HG03108 (cell line): Measurements from ENCODE around the gene LPCAT1.
"Not testable (repeated sequence)": the region's sequence is repeated elsewhere in the genome, so short reads cannot be mapped to it uniquely, and the experiment has no call there.

Experiments used
- ATAC-seq: cut with Tn5 transposase; IDR thresholded peaks from one replicate; pipeline ENCODE4 v1.9.1; 2021; ENCODE audit warnings: moderate library complexity; ENCODE audit not compliant: unreplicated experiment

The LPCAT1 gene

DNA sequence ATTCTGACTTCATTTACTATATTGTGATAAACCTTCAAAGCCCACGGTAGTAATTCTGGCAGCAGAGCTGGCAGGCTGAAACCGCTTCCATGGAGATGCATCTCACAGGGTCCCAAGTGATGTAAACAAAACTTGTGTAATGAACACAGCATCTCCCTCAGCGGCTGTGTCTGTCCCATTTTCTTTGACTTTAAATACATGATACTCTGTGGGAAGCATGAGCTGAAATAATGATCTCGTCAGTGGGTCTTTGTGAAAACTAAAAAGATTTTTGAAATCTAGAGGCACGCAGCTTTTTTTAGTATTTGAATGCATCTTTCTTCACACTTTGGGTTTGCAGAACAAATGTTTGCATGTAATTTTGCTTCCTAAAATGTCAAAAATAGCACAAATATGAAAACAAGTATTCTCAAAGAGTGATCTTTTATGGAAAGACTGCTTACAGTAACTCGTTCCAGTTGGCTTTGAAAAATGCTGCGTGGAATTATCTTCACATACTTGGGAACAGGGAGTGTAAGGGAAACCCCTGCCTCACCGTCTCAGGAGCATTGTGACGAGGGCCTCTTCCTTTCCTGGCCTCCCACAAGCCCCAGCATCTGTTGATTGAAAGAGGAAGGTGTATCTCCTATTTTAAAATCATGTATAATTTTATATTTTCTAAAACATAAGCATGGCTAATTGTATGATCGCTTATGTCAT lies 18.1 kb upstream of the LPCAT1 start:
- no peak for ATAC-seq

DNA sequence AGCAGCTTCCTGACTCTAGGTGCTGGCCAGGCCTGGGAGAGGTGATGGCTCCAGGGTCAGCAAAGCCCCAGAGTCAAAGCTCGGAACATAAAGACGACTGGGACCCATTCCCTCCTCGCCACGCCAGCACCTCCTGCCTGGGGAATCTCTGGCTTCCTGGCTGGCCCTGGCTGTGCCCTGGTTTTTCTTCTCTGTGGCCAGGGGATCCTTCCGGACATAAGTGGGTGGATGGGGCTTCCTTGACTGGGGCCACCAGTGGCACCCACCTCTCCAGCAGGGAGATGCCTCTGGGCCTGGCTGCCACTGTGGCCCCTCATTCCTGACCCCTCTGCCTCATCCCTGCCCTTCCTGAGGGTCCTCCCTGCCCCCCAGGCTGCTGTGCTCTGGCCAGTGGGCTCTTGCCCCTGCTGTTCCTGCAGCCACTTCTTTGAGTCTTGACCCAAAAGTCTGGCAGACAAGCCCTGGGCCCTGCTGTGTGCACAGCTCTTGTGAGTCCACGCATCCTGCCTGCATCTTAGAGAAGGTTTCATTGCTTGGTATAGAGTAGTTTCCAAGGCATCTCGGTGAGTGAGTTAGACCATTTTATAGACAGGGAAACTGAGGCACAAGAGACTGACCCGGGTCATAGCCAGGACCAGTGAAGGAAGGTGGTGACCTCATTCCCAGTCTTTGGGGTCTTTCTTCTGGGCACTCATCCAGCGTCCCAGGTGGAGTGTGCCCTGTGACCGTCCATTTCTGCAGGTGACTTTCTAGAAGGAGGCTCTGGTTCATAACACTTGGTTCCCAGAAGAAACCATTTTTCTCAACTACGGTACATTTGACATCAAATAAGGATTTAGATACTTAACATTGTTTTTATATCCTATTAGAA lies 17.3 kb upstream of the LPCAT1 start:
- no peak for ATAC-seq

DNA sequence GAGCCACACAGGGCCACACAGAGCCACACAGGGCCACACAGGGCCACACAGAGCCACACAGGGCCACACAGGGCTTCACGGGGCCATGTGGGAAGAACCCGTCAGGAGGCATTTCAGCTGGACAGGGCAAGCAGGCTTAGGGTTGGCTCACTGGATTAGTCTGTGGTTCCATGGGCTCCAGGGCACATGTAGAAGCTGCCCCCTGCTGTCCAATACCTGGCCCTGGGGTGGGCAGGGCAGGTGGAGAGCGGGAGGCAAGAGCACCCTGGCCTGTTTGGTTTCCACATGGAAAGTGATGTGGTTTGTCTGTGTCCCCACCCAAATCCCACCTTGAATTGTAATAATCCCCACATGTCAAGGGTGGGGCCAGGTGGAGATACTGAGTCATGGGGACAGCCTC lies 16.4 kb upstream of the LPCAT1 start:
- ATAC-seq: no peak

DNA sequence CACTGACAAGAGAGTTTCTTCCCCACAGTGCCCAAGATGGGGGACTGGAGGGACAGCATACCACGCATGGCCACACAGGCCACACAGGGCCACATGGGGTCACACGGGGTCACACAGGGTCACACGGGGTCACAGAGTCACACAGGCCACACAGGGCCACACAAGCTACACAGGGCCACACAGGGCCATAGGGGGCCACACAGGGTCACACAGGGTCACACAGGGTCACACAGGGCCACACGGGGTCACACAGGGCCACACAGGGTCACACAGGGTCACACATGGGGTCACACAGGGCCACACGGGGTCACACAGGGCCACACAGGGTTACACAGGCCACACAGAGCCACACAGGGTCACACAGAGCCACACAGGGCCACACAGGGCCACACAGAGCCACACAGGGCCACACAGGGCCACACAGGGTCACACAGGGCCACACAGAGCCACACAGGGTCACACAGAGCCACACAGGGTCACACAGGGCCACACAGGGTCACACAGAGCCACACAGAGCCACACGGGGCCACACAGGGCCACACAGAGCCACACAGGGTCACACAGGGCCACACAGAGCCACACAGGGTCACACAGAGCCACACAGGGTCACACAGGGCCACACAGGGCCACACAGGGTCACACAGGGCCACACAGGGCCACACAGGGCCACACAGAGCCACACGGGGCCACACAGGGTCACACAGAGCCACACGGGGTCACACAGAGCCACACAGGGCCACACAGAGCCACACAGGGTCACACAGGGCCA lies 15.8 kb upstream of the LPCAT1 start:
- ATAC-seq: not testable (repeated sequence)

DNA sequence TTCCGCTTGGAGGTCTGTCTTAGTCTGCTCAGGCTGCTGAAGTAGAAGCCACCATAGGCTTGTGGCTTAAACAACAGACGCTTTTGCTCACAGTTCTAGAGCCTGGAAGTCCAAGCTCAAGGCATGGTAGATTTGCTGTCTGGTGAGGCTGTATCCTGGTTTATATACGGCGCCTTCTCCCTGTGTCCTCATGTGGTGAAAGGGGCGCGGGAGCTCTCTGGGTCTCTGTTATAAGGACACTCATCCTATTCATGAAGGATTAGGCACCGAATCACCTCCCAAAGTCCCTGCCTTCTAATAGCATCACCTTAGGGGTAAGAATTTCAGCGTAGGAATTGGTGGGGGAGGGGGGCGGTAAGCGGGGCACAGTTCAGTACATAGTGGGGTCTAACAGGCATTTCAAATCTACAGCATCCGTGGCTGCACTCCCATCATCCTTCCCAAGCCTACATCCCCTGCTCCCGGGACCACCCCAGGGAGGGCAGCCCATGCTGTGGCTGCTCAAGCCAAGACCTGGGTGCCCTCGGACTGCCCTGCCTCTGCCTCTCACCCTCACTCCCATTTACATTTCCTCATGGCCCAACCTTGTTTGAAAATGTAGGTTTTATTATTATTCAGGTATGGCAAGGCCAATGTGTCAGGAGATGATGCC lies 15.1 kb upstream of the LPCAT1 start:
- no peak for ATAC-seq

DNA sequence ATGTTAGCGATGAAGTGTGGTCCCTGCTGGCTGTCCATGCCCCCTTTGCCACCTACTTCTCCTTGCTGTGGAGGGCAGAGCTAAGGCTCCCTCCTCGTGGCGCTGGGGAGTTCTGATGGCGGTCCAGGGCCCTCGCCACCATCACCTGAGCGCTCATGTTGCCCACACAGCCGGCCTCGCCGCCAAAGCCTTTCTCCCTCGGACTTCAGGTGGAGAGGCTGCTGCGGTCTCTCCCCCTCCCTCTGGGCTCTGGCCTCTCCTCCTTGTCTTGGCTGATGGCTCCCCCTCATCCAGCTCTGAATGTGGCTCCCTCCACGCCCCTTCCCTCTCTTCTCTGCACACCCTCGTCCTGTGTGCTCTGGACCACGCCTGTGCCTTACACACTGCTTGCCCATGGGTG lies 14.5 kb upstream of the LPCAT1 start:
- ATAC-seq: no peak

DNA sequence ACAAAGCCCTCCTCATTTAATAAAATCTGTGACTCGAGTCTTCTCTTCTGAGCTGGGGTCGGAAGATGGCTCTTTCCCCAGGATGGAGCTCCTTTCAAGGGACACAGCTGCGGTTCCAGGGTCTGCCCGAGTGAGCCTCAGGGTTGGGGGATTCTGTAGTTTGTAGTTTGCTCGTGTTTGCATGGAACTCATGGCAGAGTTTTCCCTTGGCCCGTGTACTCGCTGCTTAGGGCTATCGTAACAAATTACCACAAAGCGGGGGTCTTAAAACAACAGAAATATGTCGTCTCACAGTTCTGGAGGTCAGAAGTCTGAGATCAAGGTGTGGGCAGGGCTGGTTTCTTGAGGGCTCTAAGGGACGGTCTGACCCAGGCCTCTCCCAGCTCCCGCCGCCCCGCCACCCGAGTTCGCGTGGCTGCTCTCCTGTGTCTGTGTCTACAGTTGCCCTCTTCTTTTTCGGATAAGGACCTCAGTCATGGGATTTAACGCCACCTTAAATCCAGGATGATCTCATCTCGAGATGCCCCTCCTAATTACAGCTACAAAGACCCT lies 13.9 kb upstream of the LPCAT1 start:
- ATAC-seq: no peak

DNA sequence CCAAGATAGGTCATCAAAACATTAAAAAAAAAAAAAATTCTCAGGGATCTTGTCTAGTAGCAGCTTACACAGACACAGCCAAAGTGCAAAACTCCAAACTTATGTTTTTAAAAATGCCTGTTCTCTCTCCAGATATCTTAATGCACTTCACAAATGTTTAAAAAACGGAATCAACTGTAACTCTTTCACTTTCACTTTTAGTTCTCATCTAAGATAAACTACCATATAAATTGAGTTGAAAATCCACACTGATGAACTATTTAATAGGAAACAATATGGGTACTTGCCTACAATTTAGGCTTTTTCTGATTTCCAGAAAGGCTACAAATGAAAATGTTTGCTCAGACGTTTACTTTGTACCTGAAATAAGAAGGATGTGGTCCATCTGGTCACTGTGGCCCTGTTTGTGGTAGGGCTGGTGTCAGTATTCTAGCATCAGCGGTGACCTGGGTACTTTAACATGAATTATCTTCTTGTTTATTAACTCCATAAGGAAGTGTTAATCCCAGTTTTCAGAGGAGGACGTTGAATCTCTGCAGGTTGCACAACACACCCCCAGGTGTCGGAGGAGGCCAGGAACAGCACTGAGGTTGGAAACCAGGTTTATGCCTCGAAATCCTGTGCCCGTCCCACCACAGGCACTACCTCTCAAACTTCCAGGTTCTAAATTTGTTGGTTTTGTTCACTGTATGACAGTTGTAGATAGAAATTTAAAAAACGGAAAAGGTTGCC lies 13.3 kb upstream of the LPCAT1 start:
- ATAC-seq: no peak

DNA sequence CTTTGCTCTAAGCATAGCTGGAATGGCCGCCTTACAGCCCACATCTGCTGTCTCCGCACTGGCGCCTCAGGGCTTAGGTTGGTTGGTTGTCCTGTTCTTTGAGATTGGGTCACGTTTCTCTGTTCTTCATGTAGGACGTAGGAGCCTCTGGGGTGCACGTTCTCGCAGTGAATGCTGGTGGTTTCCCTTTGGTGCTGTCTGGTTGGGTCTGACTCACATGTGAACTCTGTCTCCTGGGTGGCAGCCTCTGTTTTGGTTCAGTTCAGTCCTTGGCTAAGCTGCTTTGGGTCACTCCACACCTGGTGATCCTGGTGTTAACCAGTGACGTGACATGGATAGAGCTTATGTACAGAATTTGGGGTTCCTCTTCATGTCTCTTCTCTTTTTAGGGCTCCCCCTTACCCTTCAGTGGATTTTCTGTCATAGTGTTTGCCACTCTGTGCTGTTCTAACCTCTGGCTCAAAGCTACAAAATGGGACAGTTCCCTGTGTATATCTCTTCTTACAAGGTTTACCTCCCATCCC lies 12.6 kb upstream of the LPCAT1 start:
- peak; percentile 91 for ATAC-seq

DNA sequence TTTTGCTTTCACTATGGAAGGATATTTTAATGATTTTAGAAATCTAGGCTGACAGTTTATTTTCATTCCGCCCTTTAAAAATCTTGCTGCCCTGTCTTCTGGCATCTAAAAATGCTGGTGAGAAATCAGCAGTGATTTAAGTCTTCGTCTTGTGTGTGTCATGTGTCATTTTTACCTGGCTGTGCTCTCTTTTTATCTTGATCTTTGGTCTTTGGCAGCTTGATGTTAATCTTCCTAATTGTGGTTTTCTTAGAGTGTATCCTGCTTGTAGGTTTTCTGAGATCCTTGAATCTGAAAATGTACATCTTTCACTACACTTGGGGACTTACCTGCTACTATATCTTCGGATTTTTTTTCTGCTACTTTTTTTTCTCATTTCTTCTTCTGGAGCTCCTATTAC lies 11.9 kb upstream of the LPCAT1 start:
- ATAC-seq: no peak

DNA sequence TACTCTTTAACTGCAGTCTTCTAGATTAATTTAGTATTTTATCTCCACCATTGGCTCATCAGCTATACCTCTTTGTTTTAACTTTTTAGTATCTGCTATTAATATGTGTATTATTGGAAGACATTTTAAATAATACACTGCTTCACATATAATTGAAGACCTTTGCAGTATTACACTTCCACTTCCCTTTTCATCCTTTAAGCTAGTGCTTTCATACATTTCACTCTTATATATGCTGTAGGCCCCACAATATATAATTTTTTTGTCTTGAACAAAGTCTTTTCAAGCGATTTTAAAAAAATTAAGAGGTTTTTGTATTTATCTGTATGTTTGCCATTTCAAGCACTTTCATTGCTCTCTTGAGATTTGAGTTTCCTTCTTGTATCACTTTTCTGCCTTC lies 8.6 kb upstream of the LPCAT1 start:
- no peak for ATAC-seq

DNA sequence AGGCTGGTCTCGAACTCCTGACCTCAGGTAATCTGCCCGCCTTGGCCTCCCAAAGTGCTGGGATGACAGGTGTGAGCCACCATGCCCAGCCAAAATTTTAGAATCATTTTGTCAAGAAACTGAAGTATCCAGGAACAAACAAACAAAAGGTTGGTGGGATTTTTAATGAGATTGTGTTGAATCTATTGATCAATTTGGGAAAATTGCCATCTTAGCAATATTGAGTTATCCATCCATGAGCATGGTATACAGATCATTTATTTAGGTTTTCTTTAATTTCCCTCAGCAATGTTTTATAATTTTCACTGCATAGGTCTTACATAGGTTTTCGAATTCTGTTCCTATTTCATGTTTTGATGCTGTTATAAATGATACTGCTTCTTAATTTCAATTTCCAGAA lies 5.7 kb upstream of the LPCAT1 start:
- no peak for ATAC-seq

DNA sequence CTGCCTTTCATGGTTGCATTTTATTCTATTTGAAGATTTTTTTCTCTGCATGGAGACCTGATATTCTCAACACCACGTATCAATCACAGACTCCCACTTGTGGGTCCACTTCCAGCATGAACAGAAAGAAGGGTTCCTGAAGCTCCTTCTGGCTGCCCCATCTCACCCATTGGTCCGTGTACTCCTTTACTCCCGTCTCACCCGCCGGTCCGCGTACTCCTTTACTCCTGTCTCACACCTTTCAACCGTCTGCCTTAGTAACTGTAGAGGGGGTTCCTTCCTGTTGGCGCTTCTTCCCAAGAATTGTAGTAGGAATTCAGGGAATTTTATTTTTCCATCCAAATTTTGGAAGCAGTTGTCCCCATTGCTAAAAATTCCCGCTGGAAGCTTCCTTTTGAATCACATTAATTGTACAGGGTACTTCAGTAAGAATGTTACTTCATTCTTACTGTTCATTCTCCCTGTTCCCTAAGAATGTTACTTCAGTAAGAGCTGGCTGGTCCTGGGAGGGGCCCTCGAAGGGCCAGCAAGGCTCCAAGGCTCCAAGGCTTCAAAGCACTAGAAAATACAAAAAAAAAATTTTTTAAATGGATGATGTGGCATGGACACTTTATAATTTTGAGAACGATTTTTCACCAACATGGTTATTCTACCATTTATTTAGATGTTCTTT lies 3.9 kb upstream of the LPCAT1 start:
- no peak for ATAC-seq

DNA sequence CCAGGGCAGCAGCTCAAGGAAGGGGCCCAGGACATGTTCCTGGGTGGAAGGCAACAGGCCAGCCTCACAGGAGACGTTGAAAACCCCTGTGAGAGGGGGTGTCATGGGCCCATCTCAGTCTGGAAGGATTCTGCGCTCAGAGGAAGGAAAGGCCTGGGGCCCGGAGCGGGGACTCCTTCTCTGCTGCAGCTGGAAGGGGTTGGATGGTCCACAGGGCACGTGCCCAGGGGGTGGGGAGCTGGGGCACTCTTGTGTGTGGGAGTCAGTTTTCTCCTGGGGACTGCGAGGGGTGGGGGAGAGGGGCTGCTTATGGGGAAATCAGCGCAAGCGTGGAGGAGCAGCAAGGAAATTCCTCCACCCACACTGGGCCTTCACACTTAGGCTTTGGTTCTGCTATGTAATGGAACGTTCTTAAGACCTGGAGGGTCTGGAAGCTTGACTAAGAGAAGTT lies 2.9 kb upstream of the LPCAT1 start:
- ATAC-seq: no peak

DNA sequence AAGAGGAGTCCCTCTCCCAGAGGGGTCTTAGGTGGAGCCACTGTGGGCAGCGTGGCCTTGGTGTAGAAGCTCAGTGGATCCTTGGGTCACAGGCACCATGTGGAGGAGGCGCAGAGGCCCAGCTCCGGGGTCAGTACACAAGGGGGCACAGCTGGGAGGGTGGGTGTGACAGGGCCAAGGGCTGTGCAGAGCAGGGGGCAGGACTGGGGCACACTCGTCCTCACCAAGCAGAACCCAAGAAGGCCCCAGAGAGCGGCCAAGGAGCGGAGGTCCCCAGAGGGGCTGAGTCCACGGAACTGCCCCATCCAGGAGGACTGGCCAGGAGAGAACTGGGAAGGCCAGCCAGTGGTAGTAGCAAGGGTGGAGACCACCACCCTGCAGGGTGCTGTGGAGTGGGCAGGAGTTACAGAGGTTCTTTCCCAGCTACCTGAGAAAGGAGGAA lies 2.5 kb upstream of the LPCAT1 start:
- no peak for ATAC-seq

DNA sequence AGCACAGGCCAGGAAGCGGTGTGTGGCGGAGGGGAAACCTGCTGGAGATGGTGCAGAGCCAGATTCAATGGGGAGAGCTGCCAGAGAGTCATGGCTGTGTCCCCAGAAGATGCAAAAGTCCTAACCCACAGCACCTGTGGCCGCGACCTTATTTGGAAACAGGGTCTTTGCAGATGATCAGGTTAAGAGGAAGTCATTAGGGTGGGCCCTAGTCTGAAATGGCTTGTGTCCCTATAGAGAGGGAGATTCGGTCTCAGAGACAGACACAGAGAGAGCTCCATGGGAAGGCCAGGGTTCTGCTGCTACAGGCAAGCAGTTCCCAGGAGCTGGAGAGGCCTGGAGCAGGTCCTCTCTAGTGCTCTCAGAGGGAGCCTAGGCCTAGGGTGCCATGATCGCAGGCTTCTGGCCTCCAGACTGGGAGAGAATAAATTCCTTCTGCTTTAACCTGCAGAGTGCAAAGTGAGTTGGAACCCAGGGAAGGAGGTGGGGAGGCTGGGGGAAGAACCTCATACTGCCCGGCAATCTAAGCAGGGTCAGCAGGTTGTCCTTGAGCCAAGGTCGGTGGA lies 1.9 kb upstream of the LPCAT1 start:
- ATAC-seq: no peak

DNA sequence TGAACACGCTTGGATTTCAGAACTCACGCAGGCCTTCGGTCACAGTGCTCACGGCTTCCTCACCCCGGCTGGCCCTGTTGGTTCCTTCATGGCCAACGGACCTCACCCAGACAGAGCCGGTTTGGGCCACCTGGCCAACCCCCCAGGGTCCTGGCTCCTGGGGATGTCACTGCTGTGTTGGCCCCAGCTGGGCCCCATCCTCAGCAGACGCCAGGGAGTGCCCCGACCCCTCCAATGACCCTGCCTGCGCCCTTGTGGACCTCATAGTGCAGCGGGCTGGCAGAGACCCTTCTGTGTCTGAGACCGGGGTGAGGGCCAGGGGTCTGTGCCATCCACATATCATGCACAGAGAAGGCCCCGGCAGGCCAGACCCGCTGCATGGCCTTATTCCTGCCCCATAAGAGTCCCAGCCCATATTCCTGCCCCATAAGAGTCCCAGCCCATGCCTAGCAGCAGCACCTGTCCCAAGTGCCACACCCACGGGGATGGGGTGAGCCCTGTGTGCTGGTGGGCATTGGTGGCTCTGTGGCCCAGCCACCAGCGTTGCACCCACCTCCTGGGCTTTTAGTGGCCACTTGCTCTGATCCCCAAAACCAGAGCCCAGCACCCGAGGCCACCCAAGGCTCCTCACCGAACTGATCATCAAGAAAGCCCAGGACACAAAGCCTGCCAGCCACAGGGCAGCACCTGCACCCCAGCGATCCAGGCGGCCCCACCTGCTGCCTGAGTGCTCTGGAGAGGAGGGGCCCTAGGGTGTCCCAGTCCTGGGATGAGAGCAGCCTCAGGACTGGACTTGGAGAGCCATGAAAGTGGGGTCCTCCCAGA lies 1.3 kb upstream of the LPCAT1 start:
- no peak for ATAC-seq

DNA sequence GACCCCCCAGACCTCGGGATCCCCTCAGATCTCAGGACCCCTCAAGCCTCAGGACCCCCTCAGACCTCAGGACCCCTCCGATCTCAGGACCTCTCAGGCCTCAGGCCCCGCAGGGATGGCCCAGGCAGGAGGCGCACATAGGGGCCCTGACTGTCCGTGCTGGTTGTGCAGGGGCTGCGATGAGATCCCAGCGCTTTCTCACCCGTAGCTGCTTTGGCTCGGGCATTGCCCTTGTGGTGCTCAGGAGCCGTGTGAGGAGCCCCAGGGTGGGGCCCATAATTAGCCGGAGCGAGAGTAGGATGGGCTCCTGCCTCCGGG lies 680 bp upstream of the LPCAT1 start:
- no peak for ATAC-seq
